H1 (cell line): ENCODE results near the gene ZNF512. TPM values are rescaled to one million over a fixed set of nuclear protein-coding genes. Genes with fewer than 3 reads are reported as not detected.

Source experiments
- CTCF ChIA-PET: fragments of 300-600 bp; sonication (Branson Sonifier 250); formaldehyde crosslinking; loops from one replicate; lab custom pipeline; 2021; ENCODE audit not compliant: partially characterized antibody; lab: Charles Lee
- POLR2A ChIA-PET: fragments of 300-600 bp; sonication (Branson Sonifier 250); formaldehyde crosslinking; loops from one replicate; lab custom pipeline; 2021; ENCODE audit warnings: inconsistent platforms; ENCODE audit not compliant: partially characterized antibody; lab: Charles Lee
- DNase-seq, 2 experiments: peaks; one replicate each; pipeline versions ENCODE4 v3.0.0 to v3.0.0-alpha.2; 2010 to 2022; ENCODE audit warnings: low spot score in 2 of 2, low read depth in 1 of 2, mixed read lengths in 1 of 2
- FAIRE-seq: peaks from 2 replicates; lab custom pipeline; 2011; peaks lifted over from hg19 to GRCh38; lab: Jason Lieb, UNC
- H2AFZ ChIP-seq: 2 replicates; pipeline ENCODE4 v1.8.1; 2012; ENCODE audit warnings: low read length, inconsistent platforms
- H2AK5ac ChIP-seq: 2 replicates; pipeline ENCODE4 v1.6.1; 2013; ENCODE audit warnings: low read depth, low read length
- H2BK120ac ChIP-seq: replicated peaks from 2 replicates; pipeline ENCODE3; 2013; ENCODE audit warnings: low read depth, low read length, inconsistent platforms
- H2BK12ac ChIP-seq: 2 replicates; pipeline ENCODE4 v1.6.1; 2013; ENCODE audit warnings: low read depth, low read length
- H2BK15ac ChIP-seq: 2 replicates; pipeline ENCODE4 v1.6.1; 2013; ENCODE audit warnings: low read length
- H2BK20ac ChIP-seq: 2 replicates; pipeline ENCODE4 v1.6.1; 2013; ENCODE audit warnings: low read length
- H2BK5ac ChIP-seq: 2 replicates; pipeline ENCODE4 v1.6.1; 2013; ENCODE audit warnings: low read depth, low read length
- H3K14ac ChIP-seq: 2 replicates; pipeline ENCODE4 v1.6.1; 2013; ENCODE audit warnings: inconsistent platforms; ENCODE audit not compliant: insufficient read length
- H3K18ac ChIP-seq: 2 replicates; pipeline ENCODE4 v1.6.1; 2013; ENCODE audit warnings: low read length; ENCODE audit errors: extremely low read depth
- H3K23ac ChIP-seq: 2 replicates; pipeline ENCODE4 v1.6.1; 2013; ENCODE audit warnings: inconsistent platforms; ENCODE audit not compliant: insufficient read length
- H3K23me2 ChIP-seq: 2 replicates; pipeline ENCODE4 v1.6.1; 2013; ENCODE audit warnings: low read depth, low read length
- H3K27ac ChIP-seq: 2 replicates; pipeline ENCODE4 v1.6.1; 2011; ENCODE audit warnings: low read depth, low read length, inconsistent platforms
- H3K27me3 ChIP-seq, 4 experiments: replicated peaks in 1 of 4; 1 replicate in 1 of 4; 2 replicates in 3 of 4; pipeline versions ENCODE4 v1.6.1 to v1.8.1; 2011 to 2013; ENCODE audit warnings: low read length in 3 of 4, mild to moderate bottlenecking in 3 of 4, inconsistent platforms in 2 of 4, mixed read lengths in 2 of 4, moderate library complexity in 1 of 4; ENCODE audit not compliant: control insufficient read depth in 3 of 4, insufficient read depth in 3 of 4; ENCODE audit errors: extremely low read depth in 1 of 4
- H3K36me3 ChIP-seq, 4 experiments: 2 replicates each; pipeline versions ENCODE4 v1.6.1 to v1.8.1; 2011 to 2013; ENCODE audit warnings: mild to moderate bottlenecking in 4 of 4, low read length in 3 of 4, moderate library complexity in 2 of 4, control low read depth in 1 of 4, inconsistent platforms in 1 of 4; ENCODE audit not compliant: insufficient read depth in 4 of 4, control insufficient read depth in 2 of 4
- H3K4ac ChIP-seq: replicated peaks from 2 replicates; pipeline ENCODE3; 2013; ENCODE audit warnings: low read length, low read depth, mixed read lengths, inconsistent platforms; ENCODE audit not compliant: insufficient read length
- H3K4me1 ChIP-seq, 4 experiments: replicated peaks in 1 of 4; 1 replicate in 1 of 4; 2 replicates in 3 of 4; pipeline versions ENCODE4 v1.6.1 to v1.8.1; 2011 to 2013; ENCODE audit warnings: low read length in 3 of 4, inconsistent platforms in 2 of 4, mixed read lengths in 1 of 4; ENCODE audit not compliant: insufficient read depth in 4 of 4, control insufficient read depth in 3 of 4
- H3K4me2 ChIP-seq, 2 experiments: 2 replicates each; pipeline versions ENCODE4 v1.6.1 to v1.8.1; 2011 to 2013; ENCODE audit warnings: low read depth in 2 of 2, low read length in 2 of 2, control low read depth in 1 of 2, inconsistent platforms in 1 of 2, mild to moderate bottlenecking in 1 of 2; ENCODE audit not compliant: insufficient read depth in 1 of 2
- H3K4me3 ChIP-seq, 4 experiments: fragments of 200-600, 300-600 bp in 1 of 4; sonication (generic), shearing (Covaris generic), sonication (Bioruptor Twin) in 1 of 4; 2 replicates each; pipeline versions ENCODE4 v1.5.1 to v1.8.1; 2011 to 2016; ENCODE audit warnings: low read length in 4 of 4, low read depth in 3 of 4, control low read depth in 2 of 4, inconsistent platforms in 2 of 4, mild to moderate bottlenecking in 2 of 4, mixed read lengths in 1 of 4, moderate library complexity in 1 of 4; ENCODE audit not compliant: insufficient read depth in 2 of 4; ENCODE audit errors: extremely low read depth in 1 of 4
- H3K56ac ChIP-seq: replicated peaks from 2 replicates; pipeline ENCODE3; 2013; ENCODE audit warnings: low read depth, mild to moderate bottlenecking, mixed read lengths, low read length, inconsistent platforms; ENCODE audit not compliant: insufficient read length
- H3K79me1 ChIP-seq: 2 replicates; pipeline ENCODE4 v1.6.1; 2013; ENCODE audit warnings: low read depth, low read length, control low read depth
- H3K79me2 ChIP-seq, 2 experiments: 2 replicates each; pipeline versions ENCODE4 v1.6.1 to v1.8.1; 2012 to 2013; ENCODE audit warnings: low read length in 2 of 2, mild to moderate bottlenecking in 2 of 2, inconsistent platforms in 1 of 2; ENCODE audit not compliant: insufficient read depth in 2 of 2, control insufficient read depth in 1 of 2
- H3K9ac ChIP-seq, 4 experiments: replicated peaks in 1 of 4; 1 replicate in 1 of 4; 2 replicates in 3 of 4; pipeline versions ENCODE4 v1.6.1 to v1.8.1; 2011 to 2013; ENCODE audit warnings: low read depth in 3 of 4, low read length in 3 of 4, control low read depth in 2 of 4, mild to moderate bottlenecking in 2 of 4, moderate library complexity in 2 of 4, inconsistent platforms in 1 of 4; ENCODE audit errors: extremely low read depth in 1 of 4
- H3K9me3 ChIP-seq, 2 experiments: 2 replicates each; pipeline versions ENCODE4 v1.6.1 to v1.8.1; 2012 to 2013; ENCODE audit warnings: mild to moderate bottlenecking in 2 of 2, moderate library complexity in 2 of 2, control low read depth in 1 of 2, inconsistent platforms in 1 of 2, low read depth in 1 of 2, low read length in 1 of 2, mixed read lengths in 1 of 2; ENCODE audit not compliant: insufficient read depth in 2 of 2
- H4K20me1 ChIP-seq, 2 experiments: replicated peaks in 1 of 2; 2 replicates each; pipeline versions ENCODE3 to v1.8.1; 2011 to 2013; ENCODE audit warnings: inconsistent platforms in 2 of 2, low read length in 2 of 2, mild to moderate bottlenecking in 1 of 2; ENCODE audit not compliant: insufficient read depth in 2 of 2, control insufficient read depth in 1 of 2
- H4K5ac ChIP-seq: 2 replicates; pipeline ENCODE4 v1.6.1; 2013; ENCODE audit warnings: low read length, low read depth, mixed read lengths, inconsistent platforms; ENCODE audit not compliant: insufficient read length
- H4K8ac ChIP-seq: 2 replicates; pipeline ENCODE4 v1.8.0; 2013; ENCODE audit warnings: mild to moderate bottlenecking, moderate library complexity, low read length, inconsistent platforms; ENCODE audit not compliant: insufficient read depth; ENCODE audit errors: extremely low read depth
- H4K91ac ChIP-seq: replicated peaks from 2 replicates; pipeline ENCODE3; 2013; ENCODE audit warnings: low read length, mixed read lengths, inconsistent platforms; ENCODE audit not compliant: insufficient read length
- ASH2L ChIP-seq: fragments of 200-600, 300-600 bp; sonication (generic); IDR thresholded peaks from one replicate; pipeline ENCODE4 v1.7.1; 2017; ENCODE audit warnings: low read length
- BACH1 ChIP-seq: IDR thresholded peaks from 2 replicates; pipeline ENCODE4 v1.6.1; 2012; ENCODE audit warnings: low read length, improper control_type of control experiment
- CEBPB ChIP-seq: IDR thresholded peaks from 2 replicates; pipeline ENCODE4 v1.6.1; 2012; ENCODE audit warnings: low read depth, low read length
- EZH2 ChIP-seq: fragments of 200-600 bp; sonication (generic); IDR thresholded peaks from 2 replicates; pipeline ENCODE4 v1.7.1; 2012; ENCODE audit warnings: low read depth, mild to moderate bottlenecking, moderate library complexity, low read length, inconsistent platforms; ENCODE audit not compliant: severe bottlenecking
- GABPA ChIP-seq: IDR thresholded peaks from 2 replicates; pipeline ENCODE4 v1.6.1; 2011; ENCODE audit warnings: mild to moderate bottlenecking, low read length, moderate library complexity, borderline replicate concordance; ENCODE audit not compliant: insufficient read depth
- GTF2F1 ChIP-seq: IDR thresholded peaks from 2 replicates; pipeline ENCODE4 v1.6.1; 2012; ENCODE audit warnings: low read depth, low read length, improper control_type of control experiment, borderline replicate concordance
- KDM4A ChIP-seq: IDR thresholded peaks from one replicate; pipeline ENCODE4 v1.7.1; 2012; ENCODE audit warnings: low read depth, mild to moderate bottlenecking, moderate library complexity, low read length, inconsistent platforms; ENCODE audit not compliant: severe bottlenecking
- POLR2AphosphoS5 ChIP-seq: IDR thresholded peaks from 2 replicates; pipeline ENCODE4 v1.6.1; 2011; ENCODE audit warnings: low read depth, low read length
- SIN3A ChIP-seq, 2 experiments: IDR thresholded peaks in 1 of 2; conservative IDR thresholded peaks in 1 of 2; 2 replicates each; pipeline ENCODE4 v1.6.1; 2011 to 2012; ENCODE audit warnings: low read length in 2 of 2, improper control_type of control experiment in 1 of 2, low read depth in 1 of 2, mild to moderate bottlenecking in 1 of 2
- TEAD4 ChIP-seq: IDR thresholded peaks from 2 replicates; pipeline ENCODE4 v1.6.1; 2012; ENCODE audit warnings: low read depth, low read length, inconsistent platforms, mixed read lengths
- YY1 ChIP-seq: IDR thresholded peaks from 2 replicates; pipeline ENCODE4 v1.6.1; 2011; ENCODE audit warnings: low read depth, mild to moderate bottlenecking, low read length
- WGBS, 2 experiments: shearing (Covaris generic) in 1 of 2; methylation state at CpG; one replicate each; pipeline versions ENCODE4 v1.1.6 to v1.1.7; 2013 to 2015; ENCODE audit warnings: low lambda C conversion rate in 2 of 2, mixed read lengths in 2 of 2, inconsistent platforms in 1 of 2, low coverage in 1 of 2, missing lambda C conversion rate in 1 of 2; ENCODE audit not compliant: insufficient replicate concordance in 2 of 2, insufficient coverage in 1 of 2, insufficient read length in 1 of 2; ENCODE audit errors: extremely low coverage in 1 of 2, missing lambda C conversion rate in 1 of 2; 5-methylcytosine and 5-hydroxymethylcytosine counted together
- polyA plus RNA-seq, 7 experiments: library from polyadenylated mRNA; depleted of rRNA in 3 of 7; stranded (reverse) in 5 of 7; unstranded in 2 of 7; fragments of >200 nt in 5 of 7; fragments of 200-250 nt in 2 of 7; gene quantifications; 1 replicate in 5 of 7; 2 replicates in 1 of 7; 4 replicates in 1 of 7; pipeline versions ENCODE4 v1.2.1 to v1.2.3, GENCODE V29; 2011 to 2013; ENCODE audit warnings: missing spikeins in 2 of 7, mixed read lengths in 2 of 7
- total RNA-seq: library from RNA; stranded (reverse); fragmentation: NEBNext Ultra II Directional; extraction: Animal tissue kit (Norgen Biotek cat#: 25700); gene quantifications from 2 replicates; pipeline ENCODE4 v1.2.1, GENCODE V29; 2021

Gene ZNF512
- total and polyA plus RNA-seq, 2 of the 8 experiments (the other 6 are each of a cell fraction or from before 2014, with no cell fraction given): 17.6 to 37.9 TPM

DNA sequence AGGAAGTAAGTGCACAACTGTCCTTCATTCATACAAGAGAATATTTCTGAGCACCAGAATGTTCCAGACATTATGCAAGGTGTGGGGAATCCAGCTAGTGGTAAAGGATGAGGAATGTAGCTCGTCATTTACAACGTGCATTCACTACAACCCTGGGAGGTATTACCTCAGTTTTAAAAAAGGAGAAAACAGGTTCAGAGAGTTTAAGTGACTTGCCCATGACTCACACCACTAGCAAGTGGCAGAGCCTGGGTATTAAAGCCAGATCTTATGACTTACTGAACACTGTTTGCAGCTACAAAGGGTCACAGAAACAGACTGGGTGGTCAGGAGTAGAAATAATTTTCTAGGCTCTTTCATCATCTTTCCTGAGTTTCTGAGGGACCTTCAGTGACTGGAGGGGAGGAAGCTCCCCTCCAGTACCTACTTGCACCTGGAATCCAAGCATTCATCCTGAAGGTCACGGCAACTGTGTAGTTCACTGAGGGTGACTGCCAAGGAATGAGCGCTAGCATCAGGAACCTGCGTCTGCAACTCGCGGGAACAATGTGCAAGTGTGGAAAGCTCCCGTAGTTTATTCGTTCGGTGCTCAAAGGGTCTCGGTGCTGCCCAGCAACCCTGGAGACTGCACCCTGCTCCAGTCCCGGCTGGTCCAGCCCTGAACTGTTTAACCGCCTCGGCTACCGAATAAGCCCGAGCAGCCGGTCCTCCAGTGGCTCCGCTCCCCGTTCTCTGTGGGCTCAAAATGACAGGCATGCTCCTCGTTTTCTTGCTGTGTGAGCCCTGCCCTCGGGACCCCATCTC, 45.3 kb downstream of the ZNF512 start:
- H3K56ac ChIP-seq: no peak overlapping the region
- H3K4ac ChIP-seq: no peak overlapping the region
- no peak overlapping the region for H3K14ac ChIP-seq
- WGBS, 2 experiments: 15% methylated on average over 18 of the region's 21 CpGs; no CpG with 5 or more reads in 1 of the 2 experiments
- H3K79me2 ChIP-seq: peaks cover 0 to 14% of the 10 kb centered on the region in 2 experiments; a peak in 2 of 4 replicates
- H4K91ac ChIP-seq: no peak overlapping the region
- H2BK20ac ChIP-seq: no peak overlapping the region
- TF ChIP-seq EZH2: no peak
- TF ChIP-seq BACH1: no peak
- TF ChIP-seq SIN3A (conservative IDR thresholded peaks at IDR 0.05 in 1 of 2, IDR thresholded peaks at IDR 0.05 in 1 of 2; ENCODE audit: low read depth in 1 of 2, low read length in 2 of 2): no peak
- TF ChIP-seq POLR2AphosphoS5: no peak
- TF ChIP-seq ASH2L: no peak
- TF ChIP-seq CEBPB: no peak
- no peak for TF ChIP-seq TEAD4
- no peak for TF ChIP-seq KDM4A
- no peak for TF ChIP-seq GTF2F1
- no peak for TF ChIP-seq YY1
- no peak for TF ChIP-seq GABPA
- H3K4me2 ChIP-seq: peak overlapping the region; percentile 70 to 79
- no peak overlapping the region for H3K23ac ChIP-seq
- FAIRE-seq (no peak), DNase-seq (no peak)
- H2BK5ac ChIP-seq: peak overlapping the region; percentile 98; the same call in 1 of the 2 replicates
- H2BK12ac ChIP-seq: no peak overlapping the region
- H2AFZ ChIP-seq: no peak overlapping the region
- H3K23me2 ChIP-seq: no peaks in the 10 kb centered on the region; the same call in 1 of the 2 replicates
- H4K5ac ChIP-seq: no peak overlapping the region
- no peak overlapping the region for H3K27ac ChIP-seq
- peak overlapping the region; percentile 98; the same call in 1 of the 2 replicates for H4K8ac ChIP-seq
- H2BK120ac ChIP-seq: no peak overlapping the region
- H3K18ac ChIP-seq: no peak overlapping the region
- no peak overlapping the region for H2BK15ac ChIP-seq
- no peaks in the 10 kb centered on the region for H4K20me1 ChIP-seq
- H3K9ac ChIP-seq: peak overlapping the region; percentile 13 to 95 (median 72); a peak in 6 of 7 replicates
- ChIA-PET POLR2A (interaction anchor here (0.6 to 2.2 kb wide), 21 partner anchors 8 to 249 kb away, joined by 3 to 7 read pairs (median 4); partner anchors contain the start of genes IFT172, PPM1G, SLC4A1AP and SUPT7L), CTCF (interaction anchor here (0.9 to 1.6 kb wide), 2 partner anchors 55 to 187 kb away, joined by 3 to 4 read pairs; no protein-coding TSS in a partner anchor)
- no peak overlapping the region for H2AK5ac ChIP-seq
- no peaks in the 10 kb centered on the region for H3K27me3 ChIP-seq
- peaks cover 4 to 32% (median 13%) of the 10 kb centered on the region in 4 experiments; a peak in 7 of 8 replicates for H3K36me3 ChIP-seq
- H3K79me1 ChIP-seq: no peaks in the 10 kb centered on the region
- peak overlapping the region; percentile 84 to 95 (median 92) for H3K4me3 ChIP-seq
- no peaks in the 10 kb centered on the region for H3K9me3 ChIP-seq
- peaks cover 0 to 4% (median 2%) of the 10 kb centered on the region in 4 experiments; a peak in 4 of 7 replicates for H3K4me1 ChIP-seq
